GM19328 (cell line): ENCODE data around the gene KRTAP3-3.
"Not testable (repeated sequence)": the region's sequence is repeated elsewhere in the genome, so short reads cannot be mapped to it uniquely, and the experiment has no call there.

Experiments used
- ATAC-seq: cut with Tn5 transposase; IDR thresholded peaks from one replicate; pipeline ENCODE4 v1.9.1; 2021; ENCODE audit warnings: mild to moderate bottlenecking, moderate library complexity; ENCODE audit not compliant: unreplicated experiment

KRTAP3-3 gene

DNA sequence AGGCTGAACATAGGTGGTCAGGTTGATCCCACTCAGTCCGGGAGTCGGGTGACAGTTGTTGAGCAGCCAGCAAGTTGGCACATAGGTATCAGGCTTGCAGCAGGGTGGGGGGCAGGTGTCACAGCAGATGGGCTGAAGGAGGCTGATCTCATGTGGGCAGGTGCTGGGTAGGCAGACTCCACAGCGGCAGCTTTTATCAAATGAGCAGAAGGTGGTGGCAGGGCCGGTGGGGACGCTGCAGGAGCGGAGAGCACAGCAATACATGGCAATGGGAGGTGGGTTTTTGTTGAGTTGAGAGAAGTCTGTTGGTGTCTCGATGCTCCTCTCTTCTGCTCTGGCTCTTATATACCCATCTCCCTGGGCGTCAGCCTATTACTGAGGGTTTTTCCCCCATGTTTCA is 14.8 kb upstream of the KRTAP3-3 start, which contains the start of gene KRTAP3-1:
KRTAP3-1 (minus strand) TSS at position 318 of the 400 bp plus-strand sequence; CDS start at position 264, 54 bp downstream.
- ATAC-seq: no peak

GRCh38 chr17:41004397-41004796 is 10.4 kb upstream of the KRTAP3-3 start:
- no peak for ATAC-seq

GRCh38 chr17:41003926-41004325 is 10.0 kb upstream of the KRTAP3-3 start:
- ATAC-seq: no peak

DNA sequence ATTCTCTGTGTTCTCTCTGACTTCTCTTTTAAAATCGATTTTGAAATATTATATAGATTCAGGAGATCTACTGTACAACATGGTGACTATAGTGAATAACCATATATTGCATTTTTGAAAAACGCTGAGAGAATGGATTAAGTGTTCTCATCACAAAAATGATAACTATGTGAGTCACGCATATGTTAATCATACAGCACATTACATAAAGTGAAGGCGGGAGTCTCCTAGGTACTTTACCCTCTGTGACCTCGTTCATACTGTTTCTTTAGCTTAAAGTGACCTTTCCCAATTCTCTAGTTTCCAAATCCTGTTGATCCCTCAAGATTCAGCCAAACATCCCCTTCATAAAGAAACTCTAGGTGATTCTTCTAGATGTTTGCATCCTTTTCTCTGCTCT is 8.8 kb upstream of the KRTAP3-3 start:
- ATAC-seq: no peak

DNA sequence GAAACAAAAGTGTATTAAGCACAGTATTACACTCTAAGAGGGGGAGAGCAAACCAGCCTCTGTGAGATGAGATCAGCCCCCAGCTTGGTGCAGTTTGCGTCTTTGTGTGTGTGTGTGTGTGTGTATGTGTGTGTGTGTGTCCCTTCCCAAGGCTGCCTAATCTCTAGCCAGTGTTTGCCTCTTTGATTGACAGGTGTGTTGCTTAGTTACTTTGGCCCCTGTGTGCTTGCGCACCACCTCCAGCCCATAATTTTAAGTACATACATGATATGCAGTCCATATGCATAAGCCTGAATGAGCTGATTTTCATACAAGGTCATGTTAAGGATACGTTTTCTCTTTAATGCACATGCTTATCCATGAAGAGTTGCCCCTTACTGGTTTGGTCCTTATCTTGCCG is 7.8 kb upstream of the KRTAP3-3 start:
- ATAC-seq: no peak

DNA sequence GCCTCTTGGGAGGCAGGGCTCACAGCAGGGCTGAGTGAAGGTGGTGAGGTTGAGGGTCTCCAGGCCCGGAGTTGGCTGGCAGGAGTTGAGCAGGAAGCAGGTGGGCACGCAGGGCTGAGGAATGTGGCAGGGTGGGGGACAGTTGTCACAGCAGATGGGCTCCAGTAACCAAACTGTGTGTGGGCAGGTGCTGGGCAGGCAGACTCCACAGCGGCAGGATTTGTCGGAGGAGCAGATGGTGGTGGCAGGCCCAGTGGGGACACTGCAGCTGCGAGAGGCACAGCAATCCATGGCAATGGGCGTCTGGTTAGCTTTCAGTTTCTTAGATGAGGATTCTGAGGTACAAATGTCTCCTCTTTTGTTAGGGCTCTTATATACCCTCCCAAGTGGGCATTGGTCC is 5.6 kb upstream of the KRTAP3-3 start, which contains the start of gene KRTAP3-2:
KRTAP3-2 (minus strand) TSS at position 344 of the 400 bp plus-strand sequence; CDS start at position 291, 53 bp downstream.
- ATAC-seq: not testable (repeated sequence)

DNA sequence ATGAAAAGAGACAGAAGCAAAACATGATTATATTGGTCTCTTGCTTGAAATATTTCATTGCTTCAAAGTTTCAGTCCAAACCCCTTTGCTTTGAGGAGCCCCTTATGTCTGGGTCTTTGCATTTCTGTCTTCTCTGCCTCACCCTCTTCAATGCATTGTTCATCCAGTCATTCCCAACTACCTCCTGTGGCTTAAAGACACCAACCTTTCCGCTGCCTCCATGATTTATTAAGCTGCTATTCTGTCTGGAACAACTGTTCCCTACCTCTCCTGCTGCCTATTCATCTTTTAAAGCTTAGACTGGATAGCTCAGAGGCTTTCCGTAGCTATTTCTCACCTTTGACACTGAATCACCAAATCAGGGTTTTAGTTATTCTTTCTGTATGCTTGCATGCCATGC is 3.4 kb upstream of the KRTAP3-3 start:
- ATAC-seq: no peak

DNA sequence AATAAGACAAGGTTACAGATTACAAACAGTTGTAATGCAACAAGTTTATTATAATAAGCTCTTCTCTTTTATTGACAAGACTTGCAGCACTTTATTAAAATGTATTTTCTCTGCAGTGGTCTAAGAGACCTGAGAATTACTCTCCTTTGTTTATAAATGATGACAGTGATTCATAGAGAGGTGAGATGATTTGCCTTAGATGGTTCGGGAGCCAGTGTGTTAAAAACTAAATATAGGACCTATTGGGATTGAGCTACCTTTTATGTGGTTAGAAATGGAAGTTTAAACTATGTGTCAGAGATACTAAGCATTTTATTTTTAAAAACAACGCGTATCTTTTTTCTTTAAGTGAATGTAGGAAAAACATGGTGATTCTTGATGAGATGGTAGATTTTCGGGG is 2.9 kb upstream of the KRTAP3-3 start:
- ATAC-seq: no peak

- no peak for ATAC-seq
Observed at GRCh38 chr17:40995116-40995515, 1.2 kb upstream of the KRTAP3-3 start.

GRCh38 chr17:40993084-40993483 is 880 bp downstream of the KRTAP3-3 start:
- no peak for ATAC-seq

DNA sequence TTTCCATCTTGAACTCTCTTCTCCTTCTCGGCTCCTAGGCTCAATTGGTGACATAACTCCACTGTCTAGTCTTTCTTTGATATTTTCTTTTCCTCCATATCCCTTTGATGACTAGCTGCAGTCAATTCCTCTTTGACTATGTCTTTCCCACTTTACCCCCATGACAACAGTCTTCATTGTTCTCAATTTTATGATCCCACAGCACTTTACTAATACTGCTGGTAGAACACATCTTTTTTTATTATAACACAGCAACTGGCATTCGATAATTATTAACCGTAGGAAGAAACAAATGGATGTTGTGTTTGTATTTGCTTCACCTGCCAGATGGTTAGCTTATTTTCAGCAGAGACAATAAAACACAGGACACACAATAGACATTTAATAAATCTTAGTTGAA is 1.3 kb downstream of the KRTAP3-3 start:
- no peak for ATAC-seq

DNA sequence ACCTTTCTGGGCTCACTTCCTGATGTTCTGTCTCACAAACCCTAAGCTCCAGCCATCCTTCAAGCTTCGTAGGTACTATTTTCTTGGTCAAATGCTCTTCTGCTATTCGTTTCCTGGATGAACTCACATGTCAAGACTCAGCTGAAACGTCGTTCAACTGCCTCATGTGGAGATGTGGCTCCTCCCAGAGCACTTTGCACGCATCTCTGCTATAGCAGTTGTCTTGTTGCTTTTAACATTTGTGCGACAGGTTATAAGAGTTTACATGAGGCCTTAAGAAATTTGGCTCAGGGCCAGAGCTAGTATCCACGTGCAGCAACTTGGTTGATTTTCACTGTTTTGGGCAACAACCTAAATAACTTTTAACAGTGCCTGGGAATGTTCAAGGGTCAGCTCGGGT is 7.0 kb downstream of the KRTAP3-3 start:
- ATAC-seq: no peak

- ATAC-seq: no peak
Observed at GRCh38 chr17:40984226-40984625, 9.7 kb downstream of the KRTAP3-3 start, which contains the start of gene KRT40. Gene KRT40, minus strand, starts transcription at chr17:40984326. Its CDS starts 53 bp downstream, at chr17:40984273.

GRCh38 chr17:40981115-40981514 is 12.8 kb downstream of the KRTAP3-3 start:
- ATAC-seq: no peak

DNA sequence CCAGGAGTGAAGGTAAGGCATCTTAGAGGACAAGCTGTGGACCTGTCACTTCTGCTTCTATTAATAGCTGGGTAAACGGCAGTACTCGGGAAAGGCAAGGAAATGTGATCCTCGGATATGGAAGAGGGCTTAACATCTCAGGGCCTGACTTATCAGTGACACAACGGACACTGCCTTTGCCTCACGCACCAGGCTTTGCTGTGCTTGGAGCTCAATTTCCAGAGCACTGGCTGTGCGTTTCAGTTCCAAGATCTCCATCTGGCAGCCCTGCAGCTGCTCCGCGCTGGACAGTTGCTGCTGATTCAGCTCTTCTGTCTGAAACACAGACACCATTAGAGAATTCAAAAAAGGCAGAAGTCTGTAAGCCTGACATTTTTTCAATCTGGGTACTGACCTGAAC is 13.4 kb downstream of the KRTAP3-3 start:
- ATAC-seq: no peak

DNA sequence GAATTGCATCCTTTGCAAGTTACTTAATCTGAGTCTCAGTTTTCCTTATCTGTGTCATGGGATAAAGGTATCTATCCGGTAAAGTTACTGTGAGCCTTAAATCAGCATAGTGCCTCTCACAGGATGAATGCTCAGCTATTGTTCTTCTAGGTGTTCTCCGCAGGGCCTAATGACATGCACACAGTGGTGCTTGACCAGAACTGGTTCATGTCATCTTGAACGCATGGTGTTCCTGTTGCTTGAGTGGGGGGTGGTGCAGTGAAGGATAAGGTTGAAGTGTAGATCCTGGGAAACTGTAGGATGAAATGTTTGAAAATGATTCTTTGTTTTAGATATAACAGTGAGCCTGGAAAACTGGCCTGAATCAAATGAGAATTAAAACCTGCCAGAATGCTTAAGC is 13.8 kb downstream of the KRTAP3-3 start:
- no peak for ATAC-seq

- no peak for ATAC-seq
Observed at GRCh38 chr17:40978575-40979151, 15.3 kb downstream of the KRTAP3-3 start.

GRCh38 chr17:40975516-40975915 is 18.4 kb downstream of the KRTAP3-3 start:
- ATAC-seq: no peak

DNA sequence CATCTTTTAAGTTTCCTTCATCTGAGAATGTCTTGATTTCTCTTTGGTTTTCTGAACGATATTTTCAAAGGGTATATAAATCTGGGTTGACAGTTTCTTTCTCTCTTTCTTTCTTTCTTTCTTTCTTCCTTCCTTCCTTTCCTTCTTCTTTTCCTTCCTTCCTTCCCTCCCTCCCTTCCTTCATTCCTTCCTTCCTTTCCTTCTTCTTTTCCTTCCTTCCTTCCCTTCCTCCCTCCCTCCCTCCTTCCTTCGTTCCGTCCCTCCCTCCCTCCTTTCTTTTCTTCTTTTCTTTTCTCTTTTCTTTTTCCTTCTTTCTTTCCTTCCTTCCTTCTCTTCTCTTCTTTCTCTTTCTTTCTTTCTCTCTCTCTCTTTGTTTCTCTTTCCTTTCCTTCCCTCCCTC is 19.6 kb downstream of the KRTAP3-3 start:
- no peak for ATAC-seq

DNA sequence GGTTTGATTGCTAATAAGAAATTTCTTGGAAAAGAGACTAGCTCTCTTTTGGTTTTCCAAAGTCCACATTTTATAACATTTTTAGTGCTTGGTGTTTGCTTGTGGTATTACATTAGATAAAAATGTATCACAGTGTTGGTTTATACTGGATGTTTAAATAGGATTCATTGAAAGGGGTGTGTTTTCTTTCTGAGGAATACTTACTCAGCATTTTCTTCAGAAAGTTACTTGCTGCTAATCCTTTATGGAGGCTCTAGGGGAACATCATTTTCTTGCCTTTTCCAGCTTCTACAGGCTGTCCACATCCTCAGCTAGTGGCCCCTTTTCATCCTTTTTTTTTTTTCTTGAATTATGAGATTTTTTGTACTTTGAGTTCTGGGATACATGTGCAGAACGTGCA is 26.4 kb downstream of the KRTAP3-3 start:
- no peak for ATAC-seq

DNA sequence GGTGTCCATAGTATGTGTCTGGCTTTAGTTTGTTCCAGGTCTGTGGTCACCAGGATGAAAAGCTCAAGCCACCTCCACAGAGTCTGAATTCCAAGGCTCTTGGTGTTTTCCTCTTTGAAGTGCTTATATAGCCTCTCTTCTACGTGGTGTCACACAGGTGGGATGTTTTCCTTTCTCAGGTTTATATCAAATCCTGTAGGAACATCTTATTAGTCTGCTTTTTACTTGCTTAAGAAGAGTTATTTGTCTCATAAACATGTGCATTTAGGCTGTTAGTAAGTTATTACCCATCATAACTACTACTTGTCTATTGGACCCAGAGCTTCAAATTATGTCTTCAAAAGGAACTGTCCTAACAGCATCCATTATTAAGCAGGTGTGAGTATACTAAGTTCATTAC is 27.1 kb downstream of the KRTAP3-3 start, which contains the start of gene KRT39:
KRT39 (minus strand) TSS at position 101 of the 400 bp plus-strand sequence; CDS start at position 9, 92 bp downstream.
- no peak for ATAC-seq

GRCh38 chr17:40963838-40964237 is 30.1 kb downstream of the KRTAP3-3 start:
- no peak for ATAC-seq

DNA sequence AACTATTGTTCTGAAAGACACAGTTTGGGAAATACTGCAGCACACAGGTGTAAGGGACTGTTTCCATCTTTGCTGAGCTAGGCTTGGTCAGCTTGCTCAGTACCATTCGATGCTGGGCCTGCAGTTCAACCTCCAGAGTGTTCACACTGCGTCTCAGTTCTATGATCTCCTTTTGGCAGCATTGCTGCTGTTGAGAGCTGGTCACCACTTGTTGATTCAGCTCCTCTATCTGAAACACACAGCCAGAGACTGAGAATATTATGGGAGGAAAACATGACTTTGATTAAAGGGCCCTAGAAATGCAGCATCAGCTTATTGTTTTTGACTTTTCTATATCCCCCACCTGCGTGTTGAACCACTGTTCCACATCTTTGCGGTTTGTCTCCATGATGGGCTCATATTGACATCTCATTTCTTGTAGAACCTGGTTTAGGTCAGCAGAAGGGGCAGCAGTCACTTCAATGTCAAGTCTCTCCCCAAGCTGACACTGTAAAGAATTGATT is 31.9 kb downstream of the KRTAP3-3 start:
- no peak for ATAC-seq
